Right kidney (tissue), 9 donors: ENCODE measurements around the gene PARPBP.
"Not testable (repeated sequence)": the region's sequence is repeated elsewhere in the genome, so short reads cannot be mapped to it uniquely, and the experiment has no call there.

Experiments
- DNase-seq: peaks from one replicate; pipeline ENCODE4 v3.0.0-alpha.2; 2016
- long read RNA-seq, 8 donors: transcript quantifications; one replicate each; lab custom pipeline, GENCODE V29; 2026

PARPBP gene, protein sequence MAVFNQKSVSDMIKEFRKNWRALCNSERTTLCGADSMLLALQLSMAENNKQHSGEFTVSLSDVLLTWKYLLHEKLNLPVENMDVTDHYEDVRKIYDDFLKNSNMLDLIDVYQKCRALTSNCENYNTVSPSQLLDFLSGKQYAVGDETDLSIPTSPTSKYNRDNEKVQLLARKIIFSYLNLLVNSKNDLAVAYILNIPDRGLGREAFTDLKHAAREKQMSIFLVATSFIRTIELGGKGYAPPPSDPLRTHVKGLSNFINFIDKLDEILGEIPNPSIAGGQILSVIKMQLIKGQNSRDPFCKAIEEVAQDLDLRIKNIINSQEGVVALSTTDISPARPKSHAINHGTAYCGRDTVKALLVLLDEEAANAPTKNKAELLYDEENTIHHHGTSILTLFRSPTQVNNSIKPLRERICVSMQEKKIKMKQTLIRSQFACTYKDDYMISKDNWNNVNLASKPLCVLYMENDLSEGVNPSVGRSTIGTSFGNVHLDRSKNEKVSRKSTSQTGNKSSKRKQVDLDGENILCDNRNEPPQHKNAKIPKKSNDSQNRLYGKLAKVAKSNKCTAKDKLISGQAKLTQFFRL
- long read RNA-seq, donor 1, partial matches to known transcripts = 0 of 3 reads
- long read RNA-seq, donor 1, other reads (novel, unspliced or antisense) = 0 of 3 reads
- long read RNA-seq, donor 2, partial matches to known transcripts = 0 of 2 reads
- long read RNA-seq, donor 2, other reads (novel, unspliced or antisense) = 0 of 2 reads
- long read RNA-seq, donor 3 = 0 reads
- long read RNA-seq, donor 4 = 0 reads
- long read RNA-seq, donor 5, partial matches to known transcripts = 0 of 4 reads
- long read RNA-seq, donor 5, other reads (novel, unspliced or antisense) = 0 of 4 reads
- long read RNA-seq, donor 6 = 0 reads
- long read RNA-seq, donor 7, partial matches to known transcripts = 0 of 5 reads
- long read RNA-seq, donor 7, other reads (novel, unspliced or antisense) = 0 of 5 reads
- long read RNA-seq, donor 8 = 0 reads

DNA sequence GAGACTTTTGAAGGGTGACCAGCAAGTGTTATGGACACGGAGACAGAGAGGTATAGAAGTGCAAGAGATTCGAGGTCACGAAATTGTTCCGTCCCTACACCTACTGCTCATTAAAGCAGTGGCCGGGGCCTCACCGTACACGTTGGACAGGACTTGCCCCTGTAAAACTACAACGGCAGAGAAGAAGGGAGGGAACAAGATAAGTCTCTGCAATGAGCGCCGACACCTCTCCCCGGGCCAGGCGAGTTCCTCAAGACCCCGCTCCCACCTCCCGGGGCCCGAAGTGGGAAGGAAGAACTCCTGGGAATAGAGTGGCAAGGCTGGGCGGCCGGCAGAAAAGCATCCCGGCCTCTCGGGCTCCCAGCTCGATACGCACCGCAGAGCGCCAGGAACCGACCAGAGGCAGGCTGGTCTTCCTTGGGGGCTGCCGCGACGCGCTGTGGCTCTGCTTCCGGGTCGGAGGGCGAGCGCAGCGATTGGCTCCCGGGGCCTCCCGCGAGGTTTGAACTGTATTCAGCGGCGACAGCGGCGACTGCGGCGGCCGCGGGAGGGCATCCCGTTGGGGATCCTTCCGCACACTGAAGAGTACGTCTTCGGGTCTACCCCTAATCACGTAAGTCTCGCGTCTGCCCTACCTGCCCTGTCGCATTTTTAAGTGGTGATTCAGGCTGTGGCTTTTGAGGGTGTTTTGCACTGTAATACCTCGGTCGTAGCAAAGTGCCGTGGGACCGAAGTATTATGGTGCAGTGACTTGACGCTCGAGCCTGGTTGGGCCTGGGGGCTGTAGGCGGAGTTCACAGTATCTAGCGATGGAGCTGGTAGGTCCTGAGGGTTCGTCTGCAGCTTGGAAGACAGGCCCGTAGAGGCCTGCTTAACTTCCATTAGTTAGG lies at the start of gene PARPBP, which contains the start of gene NUP37:
TSS of gene PARPBP (plus strand) at position 510 of the 890 bp plus-strand sequence. CDS start 3,706 bp downstream, outside the sequence.
TSS of gene NUP37 (minus strand) at position 441 of the 890 bp plus-strand sequence. CDS start 1,596 bp downstream, outside the sequence.
- peak; percentile 89 for DNase-seq

DNA sequence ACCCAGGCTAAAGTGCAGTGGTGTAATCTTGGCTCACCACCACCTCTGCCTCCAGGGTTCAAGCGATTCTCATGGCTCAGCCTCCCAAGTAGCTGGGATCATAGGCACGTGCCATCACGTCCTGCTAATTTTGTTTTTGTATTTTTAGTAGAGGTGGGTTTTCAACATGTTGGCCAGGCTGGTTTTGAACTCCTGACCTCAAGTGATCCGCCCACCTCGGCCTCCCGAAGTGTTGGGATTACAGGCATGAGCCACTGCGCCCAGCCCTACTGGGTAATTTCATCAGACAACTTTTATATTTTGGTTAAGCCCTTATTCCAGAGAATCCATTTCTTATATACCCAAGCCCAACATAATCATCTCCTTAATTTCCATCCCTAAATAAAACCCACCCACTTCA lies 47.9 kb upstream of the PARPBP start:
- DNase-seq = not testable (repeated sequence)

DNA sequence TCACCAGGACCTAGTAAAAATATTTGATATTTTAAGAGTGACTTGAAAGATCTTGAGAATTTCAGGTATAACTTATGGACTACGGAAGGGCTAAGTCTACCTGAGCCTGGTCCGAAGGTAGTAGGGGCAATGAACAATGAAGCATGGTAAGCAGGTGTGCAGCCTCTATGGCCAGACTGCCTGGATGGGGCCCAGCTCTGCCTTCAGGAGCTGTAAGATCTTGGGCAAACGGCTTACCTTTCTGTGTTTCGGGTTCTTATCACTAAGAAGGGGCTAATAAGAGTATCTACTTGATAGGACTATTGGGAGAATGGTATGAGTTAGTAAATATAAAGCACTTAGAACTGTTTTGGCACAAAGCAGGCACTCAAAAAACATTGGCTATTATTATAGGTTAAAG lies 39.1 kb upstream of the PARPBP start:
- DNase-seq = no peak

DNA sequence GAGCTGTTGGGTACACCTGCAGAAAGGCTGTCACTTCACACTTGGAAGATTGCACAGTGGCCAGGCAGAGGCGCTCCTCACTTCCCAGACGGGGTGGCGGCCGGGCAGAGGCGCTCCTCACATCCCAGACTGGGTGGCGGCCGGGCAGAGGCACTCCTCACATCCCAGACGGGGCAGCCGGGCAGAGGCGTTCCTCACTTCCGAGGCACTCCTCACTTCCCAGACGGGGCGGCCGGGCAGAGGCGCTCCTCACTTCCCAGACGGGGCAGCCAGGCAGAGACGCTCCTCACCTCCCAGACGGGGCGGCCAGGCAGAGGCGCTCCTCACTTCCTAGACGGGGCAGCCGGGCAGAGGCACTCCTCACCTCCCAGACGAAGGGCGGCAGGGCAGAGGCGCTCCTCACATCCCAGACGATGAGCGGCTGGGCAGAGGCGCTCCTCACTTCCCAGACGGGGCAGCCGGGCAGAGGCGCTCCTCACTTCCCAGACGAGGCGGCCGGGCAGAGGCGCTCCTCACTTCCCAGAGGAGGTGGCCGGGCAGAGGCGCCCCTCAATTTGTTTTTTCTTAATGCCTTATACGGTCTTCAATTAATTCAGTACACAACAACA lies 30.7 kb upstream of the PARPBP start:
- not testable (repeated sequence) for DNase-seq

DNA sequence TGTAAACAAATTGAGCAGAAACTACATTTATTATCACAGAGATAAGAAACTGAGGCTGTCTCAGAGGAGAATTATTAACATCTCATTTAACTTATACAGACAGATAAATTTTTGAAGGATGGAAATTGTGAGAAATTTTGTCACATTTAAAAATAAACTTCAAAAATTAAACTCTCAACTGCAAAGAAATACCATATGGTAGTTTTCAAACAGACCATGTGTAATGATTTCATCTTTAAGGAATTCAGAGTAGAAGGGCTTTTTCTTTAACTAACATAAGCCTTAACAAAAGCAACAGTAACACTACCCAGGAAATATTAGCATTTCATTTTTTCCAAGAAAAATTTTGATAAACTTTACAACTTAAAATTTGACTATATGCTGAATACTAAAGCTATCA lies 26.7 kb upstream of the PARPBP start:
- no peak for DNase-seq

DNA sequence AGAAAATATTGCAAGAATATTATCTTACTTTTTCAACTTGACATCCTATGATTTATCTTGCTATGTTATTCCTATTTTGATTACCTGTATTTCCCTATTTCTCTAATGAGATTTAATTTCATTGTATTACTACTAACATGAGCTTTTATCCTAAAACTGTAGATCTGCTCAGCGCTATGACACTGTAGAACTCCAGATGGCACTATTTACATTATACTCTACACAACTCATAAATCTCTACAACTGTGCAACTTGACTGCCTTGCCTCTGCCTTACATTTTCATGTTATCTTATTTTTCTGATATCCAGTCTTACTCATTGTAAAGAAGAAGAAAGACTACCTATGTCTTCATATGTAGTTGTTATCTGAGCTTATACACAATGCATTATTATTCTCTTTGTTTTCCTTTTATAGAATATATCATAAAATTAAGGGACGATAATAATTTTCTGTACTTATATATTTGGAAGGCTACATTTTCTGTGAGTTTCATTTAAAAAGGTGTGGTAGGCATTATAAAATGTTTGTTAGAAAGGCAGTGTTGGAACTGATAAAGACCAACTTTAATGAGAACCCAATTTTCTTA lies 24.2 kb upstream of the PARPBP start:
- no peak for DNase-seq

DNA sequence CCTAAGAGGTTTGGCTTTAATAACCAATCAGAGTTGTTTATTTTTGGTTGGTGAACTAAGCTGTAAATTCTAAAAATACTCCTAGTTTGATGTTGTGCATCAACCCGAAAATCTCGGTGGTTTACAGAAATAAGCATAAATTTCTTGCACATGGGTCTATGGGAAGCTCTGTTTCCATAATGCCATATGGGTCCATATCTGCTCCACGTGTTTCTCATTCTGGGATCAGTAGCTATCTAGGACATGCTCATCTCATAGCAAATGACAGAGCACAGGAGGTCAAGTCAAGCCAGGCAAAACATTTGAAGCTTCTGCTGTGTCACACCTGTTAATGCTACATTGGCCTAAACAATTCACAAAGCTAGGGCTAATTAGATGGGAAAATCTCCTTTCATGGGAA lies 23.1 kb upstream of the PARPBP start:
- no peak for DNase-seq

DNA sequence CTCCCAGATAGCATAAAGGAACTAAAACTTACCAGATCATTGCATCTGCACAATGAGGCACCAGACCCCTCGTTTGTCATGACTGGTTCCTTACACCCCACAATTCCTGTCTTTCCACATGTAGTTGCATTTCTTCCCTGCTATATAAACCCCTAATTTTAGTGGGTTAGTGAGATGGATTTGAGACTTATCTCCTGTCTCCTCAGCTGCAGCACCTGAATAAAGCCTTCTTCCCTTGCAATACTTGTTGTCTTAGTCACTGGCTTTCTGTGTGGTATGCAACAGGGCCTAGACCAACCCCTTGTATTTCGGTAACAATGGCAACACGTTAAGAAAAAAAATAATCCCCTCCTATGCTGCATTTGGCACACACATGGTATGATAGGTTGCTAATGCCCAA lies 13.1 kb upstream of the PARPBP start:
- DNase-seq = no peak

DNA sequence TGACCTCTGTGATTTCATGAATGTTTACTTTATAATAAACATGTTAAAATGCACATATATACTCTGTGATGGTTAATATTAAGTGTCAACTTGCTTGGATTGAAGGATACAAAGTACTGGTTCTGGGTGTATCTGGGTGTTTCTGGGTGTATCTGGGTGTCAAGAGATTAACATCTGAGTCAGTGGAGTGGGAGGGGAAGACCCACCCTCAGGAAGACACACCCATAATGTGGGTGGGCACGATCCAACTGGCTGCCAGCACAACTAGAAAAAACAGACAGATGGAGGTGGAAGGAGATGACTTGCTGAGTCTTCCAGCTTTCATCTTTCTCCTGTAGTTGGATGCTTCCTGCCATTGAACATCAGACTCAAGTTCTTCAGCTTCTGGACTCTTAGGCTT lies 12.0 kb upstream of the PARPBP start:
- DNase-seq = no peak

DNA sequence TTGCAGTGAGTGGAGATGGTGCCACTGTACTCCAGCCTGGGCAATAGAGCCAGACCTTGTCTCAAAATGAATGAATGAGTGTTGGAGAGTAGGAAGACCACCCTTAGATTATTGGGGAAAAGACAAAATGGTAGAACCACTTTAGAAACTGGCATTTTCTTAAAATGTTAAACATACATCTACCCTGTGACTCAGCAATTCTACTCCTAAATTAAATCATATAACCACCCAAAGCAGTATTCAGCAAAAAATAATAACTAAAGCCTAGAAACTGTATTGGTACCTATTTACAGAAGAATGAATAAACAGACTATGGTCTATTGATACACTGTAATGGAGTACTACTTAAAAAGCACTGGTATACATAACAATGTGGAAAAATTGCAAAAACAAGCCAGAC lies 9.2 kb upstream of the PARPBP start:
- no peak for DNase-seq

DNA sequence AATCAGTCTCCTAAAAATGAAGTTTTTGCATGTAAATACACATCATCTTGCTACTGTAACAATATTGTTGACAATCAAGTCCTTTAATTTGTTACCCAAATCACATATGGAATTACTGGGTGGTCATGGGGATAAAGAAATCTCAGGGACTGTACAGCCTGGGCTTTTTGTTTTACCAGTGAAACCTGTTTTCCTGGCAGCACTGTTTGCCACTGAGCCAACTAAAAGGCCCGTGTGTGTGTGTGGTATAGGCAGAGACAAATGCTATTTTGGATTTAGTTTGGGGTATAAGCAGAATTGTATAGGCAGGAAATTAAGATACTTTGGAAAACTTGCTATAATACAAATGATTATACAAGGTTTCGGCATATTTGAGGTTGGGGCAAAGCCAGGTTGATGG lies 5.8 kb upstream of the PARPBP start:
- DNase-seq = no peak

DNA sequence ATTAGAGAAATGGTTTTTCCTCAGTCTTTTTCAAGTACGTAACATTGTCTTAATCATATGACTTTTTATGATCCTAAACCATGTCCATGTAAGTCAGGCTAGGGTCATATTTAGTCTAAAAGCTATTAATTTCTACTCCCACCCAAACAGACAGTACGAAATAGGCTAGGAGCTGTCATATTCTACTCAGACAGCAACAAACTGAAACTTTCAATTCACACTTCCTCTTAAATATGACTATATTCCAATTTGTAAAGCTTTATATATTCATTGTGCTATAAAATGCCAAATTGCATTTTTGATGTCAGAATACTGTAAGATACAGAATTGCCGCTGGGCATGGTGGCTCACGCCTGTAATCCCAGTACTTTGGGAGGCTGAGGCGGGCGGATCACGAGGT lies 3.6 kb upstream of the PARPBP start:
- no peak for DNase-seq

DNA sequence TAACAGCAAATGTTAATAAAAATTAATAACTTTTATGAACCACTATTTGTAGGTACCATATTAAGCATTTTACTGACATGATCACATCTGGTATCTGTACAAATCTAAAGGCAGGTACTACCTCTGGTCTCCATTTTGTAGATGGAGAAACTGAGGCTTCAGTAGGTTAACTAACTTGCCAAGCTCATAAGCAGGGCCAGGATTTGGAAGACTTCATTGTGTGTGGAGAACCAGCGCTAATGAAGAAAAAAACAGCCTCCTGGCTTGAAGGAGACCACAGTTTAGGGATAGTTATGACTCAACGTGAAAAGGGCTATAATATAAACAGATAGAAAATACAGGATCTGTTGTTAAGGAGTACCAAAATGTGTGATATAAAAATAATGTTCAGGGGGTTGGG lies 1.1 kb upstream of the PARPBP start:
- no peak for DNase-seq

DNA sequence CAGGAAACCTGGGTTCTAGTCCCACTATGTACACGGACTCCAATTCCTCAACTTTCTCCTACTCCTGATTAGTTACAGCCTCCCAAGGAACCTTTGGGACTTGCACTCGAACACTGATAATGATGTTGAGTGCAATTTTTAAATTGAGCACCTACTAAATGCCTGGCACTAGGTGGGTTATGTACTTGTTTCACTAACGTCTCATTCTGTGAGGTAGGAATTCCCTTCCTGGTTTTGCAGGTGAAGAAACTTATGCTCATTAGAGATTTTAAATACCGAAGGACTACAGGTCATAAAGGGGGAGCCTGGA lies 536 bp downstream of the PARPBP start:
- DNase-seq = no peak

DNA sequence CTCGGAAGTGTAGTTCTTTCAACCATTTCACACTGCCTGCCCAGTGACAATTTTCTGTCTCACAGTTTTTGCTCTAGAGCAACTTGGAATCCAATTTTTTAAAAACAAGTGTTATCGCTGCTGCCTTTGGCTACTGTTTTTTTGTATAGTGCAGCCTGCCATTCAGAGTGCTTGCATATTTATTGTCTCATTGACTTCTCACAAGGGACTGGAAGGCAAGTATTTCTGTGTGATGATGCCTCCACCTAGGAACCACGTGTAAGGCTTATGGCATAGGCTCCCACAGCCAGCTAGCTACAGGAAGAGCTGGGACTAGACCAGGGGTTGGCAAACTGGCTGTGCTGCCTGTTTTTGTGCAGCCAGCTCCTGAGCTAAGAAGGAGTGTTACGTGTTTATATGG lies 903 bp downstream of the PARPBP start:
- peak; percentile 4 for DNase-seq

DNA sequence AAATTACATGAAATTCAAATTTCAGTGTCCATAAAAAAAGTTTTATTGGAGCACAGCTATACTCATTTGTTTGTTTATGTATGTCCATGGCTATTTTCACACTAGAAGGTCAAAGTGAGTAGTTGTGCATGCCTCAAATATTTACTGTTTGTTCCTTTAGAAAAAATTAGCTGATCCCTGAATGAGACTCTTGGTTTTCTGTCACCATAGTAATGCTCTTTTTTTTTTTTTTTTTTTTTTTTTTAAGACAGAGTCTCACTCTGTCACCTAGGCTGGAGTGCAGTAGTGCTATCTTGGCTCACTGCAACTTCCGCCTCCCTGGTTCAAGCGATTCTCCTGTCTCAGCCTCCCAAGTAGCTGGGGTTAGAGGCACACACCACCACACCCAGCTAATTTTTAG lies 1.3 kb downstream of the PARPBP start:
- not testable (repeated sequence) for DNase-seq

DNA sequence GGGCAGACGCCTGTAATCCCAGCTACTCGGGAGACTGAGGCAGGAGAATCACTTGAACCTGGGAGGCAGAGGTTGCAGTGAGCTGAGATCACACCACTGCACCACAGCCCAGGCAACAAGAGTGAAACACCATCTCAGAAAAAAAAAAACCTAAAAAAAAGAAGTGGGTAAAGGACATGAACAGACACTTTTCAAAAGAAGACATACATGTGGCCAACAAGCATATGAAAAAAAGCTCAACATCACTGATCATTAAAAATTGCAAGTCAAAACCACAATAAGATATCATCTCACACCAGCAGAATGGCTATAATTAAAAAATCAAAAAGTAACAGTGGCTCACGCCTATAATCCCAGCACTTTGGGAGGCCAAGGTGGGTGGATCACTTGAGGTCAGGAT lies 10.7 kb downstream of the PARPBP start:
- DNase-seq = not testable (repeated sequence)

DNA sequence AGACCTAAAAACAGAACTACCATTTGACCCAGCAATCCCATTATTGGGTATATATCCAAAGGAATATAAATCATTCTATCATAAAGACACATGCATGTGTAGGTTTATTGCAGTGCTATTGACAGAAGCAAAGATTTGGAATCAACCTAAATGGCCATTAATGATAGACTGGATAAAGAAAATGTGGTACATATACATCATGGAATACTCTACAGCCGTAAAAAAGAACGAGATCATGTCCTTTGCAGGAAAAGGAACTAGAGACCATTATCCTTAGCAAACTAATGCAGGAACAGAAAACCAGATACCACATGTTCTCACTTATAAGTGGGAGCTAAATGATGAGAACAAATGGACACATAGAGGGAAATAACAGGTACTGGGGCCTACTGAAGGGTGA lies 11.5 kb downstream of the PARPBP start:
- not testable (repeated sequence) for DNase-seq

DNA sequence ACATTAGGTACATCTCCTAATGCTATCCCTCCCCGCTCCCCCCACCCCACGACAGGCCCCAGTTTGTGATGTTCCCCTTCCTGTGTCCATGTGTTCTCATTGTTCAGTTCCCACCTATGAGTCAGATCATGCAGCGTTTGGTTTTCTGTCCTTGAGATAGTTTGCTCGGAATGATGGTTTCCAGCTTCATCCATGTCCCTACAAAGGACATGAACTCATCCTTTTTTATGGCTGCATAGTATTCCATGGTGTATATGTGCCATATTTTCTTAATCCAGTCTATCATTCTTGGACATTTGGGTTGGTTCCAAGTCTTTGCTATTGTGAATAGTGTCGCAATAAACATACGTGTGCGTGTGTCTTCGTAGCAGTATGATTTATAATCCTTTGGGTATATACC lies 17.6 kb downstream of the PARPBP start:
- not testable (repeated sequence) for DNase-seq

DNA sequence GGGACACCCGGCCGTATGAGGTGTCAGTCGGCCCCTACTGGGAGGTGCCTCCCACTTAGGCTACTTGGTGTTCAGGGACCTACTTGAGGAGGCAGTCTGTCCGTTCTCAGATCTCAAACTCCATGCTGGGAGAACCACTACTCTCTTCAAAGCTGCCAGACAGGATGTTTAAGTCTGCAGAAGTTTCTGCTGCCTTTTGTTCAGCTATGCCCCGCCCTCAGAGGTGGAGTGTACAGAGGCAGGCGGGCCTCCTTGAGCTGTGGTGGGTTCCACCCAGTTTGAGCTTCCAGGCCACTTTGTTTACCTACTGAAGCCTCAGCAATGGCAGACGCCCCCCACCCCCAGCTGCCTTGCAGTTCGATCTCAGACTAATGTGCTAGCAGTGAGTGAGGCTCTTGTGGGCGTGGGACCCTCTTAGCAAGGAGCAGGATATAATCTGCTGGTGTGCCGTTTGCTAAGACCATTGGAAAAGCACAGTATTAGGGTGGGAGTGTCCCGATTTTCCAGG lies 22.9 kb downstream of the PARPBP start:
- DNase-seq = not testable (repeated sequence)

DNA sequence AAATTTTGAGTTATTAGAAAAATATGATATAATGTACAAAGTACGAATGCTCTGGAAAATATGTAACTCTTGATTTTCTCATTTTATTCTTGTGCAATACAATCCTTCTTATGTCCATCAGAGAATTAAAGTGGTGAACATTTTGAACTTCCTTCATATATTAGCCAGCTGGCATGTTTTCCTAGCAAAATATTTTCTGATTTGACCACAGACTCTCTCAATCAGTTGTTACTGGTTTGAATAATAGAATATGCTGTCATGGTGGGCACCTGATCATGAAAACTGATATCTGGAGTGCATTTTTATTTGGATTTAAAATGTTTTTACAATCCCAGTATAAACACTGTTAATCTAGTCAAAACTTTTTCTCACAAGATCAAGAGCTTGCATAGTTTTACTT lies 24.2 kb downstream of the PARPBP start:
- DNase-seq = no peak
